Neural cell (in vitro differentiated cells): ENCODE results near the gene AHCTF1.

Experiments
- CTCF ChIP-seq: fragments of 450-650 bp; IDR thresholded peaks from 2 replicates; pipeline ENCODE4 v1.5.1; 2014; ENCODE audit warnings: antibody characterized with exemption, mild to moderate bottlenecking, moderate library complexity; ENCODE audit not compliant: poor library complexity, severe bottlenecking
- POLR2AphosphoS5 ChIP-seq: IDR thresholded peaks from 2 replicates; pipeline ENCODE4 v1.6.1; 2012
- REST ChIP-seq: IDR thresholded peaks from 2 replicates; pipeline ENCODE4 v1.6.1; 2012; ENCODE audit warnings: borderline replicate concordance

DNA sequence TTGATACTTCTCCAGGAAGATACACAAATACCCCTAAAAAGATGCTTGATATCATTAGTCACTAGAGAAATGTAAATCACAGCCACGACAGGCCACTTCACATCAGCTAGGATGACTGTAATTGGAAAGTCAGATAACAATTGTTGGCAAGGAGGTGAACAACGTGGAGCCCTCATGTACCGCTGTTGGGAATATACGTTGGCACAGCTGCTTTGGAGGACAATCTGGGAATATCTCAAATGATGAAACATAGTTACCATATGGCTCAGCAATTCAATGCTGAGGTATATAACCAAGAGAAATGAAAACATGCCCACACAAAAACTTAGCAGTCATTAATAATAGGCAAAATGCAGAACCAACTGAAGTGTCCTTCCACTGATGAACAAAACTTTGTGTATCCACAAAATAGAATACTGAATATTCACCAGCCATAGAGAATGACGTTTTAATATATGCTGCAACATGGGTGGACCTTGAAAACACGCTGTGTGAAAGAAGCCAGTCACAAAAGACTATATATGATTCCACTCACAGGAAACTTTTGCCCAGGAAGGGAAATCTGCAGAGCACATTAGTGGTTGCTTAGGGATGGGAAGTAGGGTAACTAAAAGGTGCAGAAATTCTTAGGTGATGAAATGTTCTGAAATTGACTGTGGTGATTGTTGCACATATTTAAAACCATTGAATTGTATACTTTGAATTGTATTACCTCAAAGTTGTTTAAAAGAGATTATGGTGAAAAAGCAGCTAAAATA is 95.4 kb downstream of the AHCTF1 start:
- TF ChIP-seq CTCF (no peak), REST (no peak), POLR2AphosphoS5 (no peak)
